HG03135 (cell line): ENCODE measurements around the gene AHCY.
"Not testable (repeated sequence)": the region's sequence is repeated elsewhere in the genome, so short reads cannot be mapped to it uniquely, and the experiment has no call there.

Source experiments
- ATAC-seq: cut with Tn5 transposase; IDR thresholded peaks from one replicate; pipeline ENCODE4 v1.9.1; 2021; ENCODE audit warnings: mild to moderate bottlenecking, moderate library complexity; ENCODE audit not compliant: unreplicated experiment

AHCY gene

GRCh38 chr20:34299556-34300255 is 3.4 kb downstream of the AHCY start:
- no peak for ATAC-seq

DNA sequence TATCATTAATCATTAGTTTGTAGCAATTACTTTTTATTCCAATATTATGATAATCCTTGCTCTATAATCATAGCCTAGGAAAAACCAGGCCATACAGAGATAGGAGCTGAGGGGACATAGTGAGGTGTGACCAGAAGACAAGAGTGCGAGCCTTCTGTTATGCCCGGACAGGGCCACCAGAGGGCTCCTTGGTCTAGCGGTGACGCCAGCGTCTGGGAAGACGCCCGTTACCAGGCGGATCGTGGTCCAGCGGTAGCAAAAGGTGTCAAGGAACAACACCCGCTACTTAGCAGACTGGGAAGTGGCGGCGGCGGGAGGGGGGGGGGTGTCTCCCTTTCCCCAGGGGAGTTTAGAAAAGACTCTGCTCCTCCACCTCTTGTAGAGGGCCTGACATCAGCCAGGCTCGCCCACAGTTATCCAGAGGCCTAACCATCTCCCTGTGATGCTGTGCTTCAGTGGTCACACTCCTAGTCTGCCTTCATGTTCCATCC is 4.8 kb downstream of the AHCY start:
- ATAC-seq = not testable (repeated sequence)

GRCh38 chr20:34296468-34296867 is 6.7 kb downstream of the AHCY start:
- no peak for ATAC-seq

DNA sequence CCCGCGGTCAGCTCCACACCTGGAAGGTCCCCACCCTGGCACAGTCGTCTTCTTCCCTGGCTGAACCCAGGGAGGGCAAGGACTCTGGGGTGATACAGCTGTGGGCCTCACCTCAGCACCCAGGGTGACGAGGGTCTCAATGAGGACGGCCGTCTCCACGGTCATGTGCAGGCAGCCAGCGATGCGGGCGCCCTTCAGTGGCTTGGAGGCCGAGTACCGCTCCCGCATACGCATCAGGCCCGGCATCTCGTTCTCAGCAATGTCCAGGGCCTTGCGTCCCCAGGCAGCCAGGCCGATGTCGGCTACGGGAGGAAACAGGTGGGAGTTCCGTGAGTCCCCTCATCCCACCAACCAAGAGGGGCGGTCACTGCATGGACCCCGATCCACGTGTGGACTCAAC is 7.9 kb downstream of the AHCY start:
- ATAC-seq = no peak

DNA sequence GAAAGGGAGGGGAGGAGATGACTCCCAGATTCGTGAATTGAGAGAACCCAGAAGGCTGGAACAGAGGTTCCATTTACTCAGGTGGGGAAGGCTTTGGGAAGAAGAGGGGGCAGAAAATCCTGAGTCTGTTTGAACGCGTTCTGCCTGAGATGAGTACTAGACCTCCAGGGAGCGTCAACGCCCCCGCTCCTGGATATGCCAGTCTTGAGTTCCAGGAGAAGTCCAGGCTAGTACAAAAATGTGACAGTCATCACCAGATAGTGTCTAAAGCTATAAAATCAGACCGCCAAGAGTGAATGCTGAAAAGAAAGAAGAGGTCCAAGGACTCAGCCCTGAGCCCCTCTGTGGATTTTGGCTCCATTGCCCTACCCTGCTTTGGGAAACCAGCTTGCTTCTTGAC is 8.6 kb downstream of the AHCY start:
- no peak for ATAC-seq

GRCh38 chr20:34293589-34293988 is 9.6 kb downstream of the AHCY start:
- no peak for ATAC-seq

DNA sequence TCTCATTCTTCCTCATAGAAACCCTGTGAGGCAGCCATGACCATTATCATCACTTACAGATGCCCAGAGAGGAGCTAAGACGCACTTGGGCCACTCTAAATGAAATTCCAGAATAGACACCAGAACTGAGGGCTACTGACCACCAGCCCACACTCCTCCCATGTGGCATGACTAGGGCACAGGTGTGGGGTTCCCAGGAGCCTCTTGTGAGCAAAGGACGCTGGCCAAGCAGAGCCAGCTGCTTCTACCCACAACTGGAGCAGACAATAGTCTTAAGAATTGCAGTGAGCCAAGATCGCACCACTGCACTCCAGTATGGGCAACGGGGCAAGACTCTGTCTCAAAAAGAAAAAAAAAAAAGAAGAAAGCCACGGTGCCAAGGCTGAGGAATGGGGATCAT is 10.0 kb downstream of the AHCY start:
- ATAC-seq = no peak

GRCh38 chr20:34292496-34292895 is 10.7 kb downstream of the AHCY start:
- ATAC-seq = no peak

- no peak for ATAC-seq
Observed at GRCh38 chr20:34290471-34290870, 12.7 kb downstream of the AHCY start.

DNA sequence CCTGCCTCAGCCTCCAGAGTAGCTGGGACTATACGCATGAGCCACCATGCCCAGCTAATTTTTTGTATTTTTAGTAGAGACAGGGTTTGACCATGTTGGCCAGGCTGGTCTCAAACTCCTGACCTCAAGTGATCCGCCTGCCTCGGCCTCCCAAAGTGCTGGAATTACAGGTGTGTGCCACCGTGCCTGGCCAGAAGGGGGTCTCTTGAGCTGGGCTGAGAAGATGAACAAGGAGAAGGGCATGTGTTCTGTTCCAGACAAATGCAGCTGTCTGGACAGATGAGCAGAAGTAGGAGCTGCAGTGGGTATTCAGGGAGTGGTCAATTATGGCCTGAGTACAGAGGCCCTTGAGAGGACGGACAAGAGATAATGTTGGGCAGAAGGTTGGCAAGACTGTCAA is 15.7 kb downstream of the AHCY start:
- not testable (repeated sequence) for ATAC-seq

DNA sequence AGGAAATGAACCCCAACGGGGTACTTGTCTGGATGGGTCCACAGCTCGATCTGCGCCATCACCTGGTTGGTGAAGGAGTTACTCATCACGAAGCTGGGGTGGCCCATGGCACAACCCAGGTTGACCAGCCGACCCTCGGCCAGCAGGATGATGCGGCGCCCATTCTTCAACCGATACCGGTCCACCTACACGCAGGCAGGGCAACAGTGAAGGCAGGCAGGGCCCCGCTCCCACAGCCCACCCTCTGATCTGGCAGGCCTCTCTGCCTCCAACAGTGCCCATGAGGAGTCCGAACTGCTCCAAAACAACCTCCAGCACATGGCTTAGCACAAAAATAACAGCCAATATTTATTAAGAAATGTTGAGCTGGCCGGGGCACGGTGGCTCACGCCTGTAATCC is 17.7 kb downstream of the AHCY start:
- no peak for ATAC-seq

GRCh38 chr20:34283844-34284243 is 19.3 kb downstream of the AHCY start:
- ATAC-seq = no peak

- no peak for ATAC-seq
Observed at GRCh38 chr20:34282041-34282440, 21.1 kb downstream of the AHCY start.

DNA sequence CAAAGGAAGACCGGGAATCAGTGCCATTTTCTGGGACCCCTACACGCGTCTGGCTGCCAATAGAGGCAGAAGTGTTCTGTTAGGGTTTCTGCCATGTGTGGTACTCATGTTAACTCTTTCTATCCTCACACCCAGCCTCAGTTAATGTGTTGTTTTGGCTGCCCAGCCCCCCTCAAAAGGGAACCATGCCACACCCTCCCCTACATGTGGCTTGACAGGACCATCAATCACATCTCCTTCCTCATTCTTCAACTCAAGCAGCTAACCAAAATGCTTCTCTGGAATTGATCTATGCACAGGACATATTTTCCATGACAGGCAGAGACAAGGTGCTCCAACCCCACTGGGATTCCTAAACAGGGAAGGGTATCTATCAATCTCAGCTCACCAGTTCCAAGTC is 22.0 kb downstream of the AHCY start:
- ATAC-seq = no peak

DNA sequence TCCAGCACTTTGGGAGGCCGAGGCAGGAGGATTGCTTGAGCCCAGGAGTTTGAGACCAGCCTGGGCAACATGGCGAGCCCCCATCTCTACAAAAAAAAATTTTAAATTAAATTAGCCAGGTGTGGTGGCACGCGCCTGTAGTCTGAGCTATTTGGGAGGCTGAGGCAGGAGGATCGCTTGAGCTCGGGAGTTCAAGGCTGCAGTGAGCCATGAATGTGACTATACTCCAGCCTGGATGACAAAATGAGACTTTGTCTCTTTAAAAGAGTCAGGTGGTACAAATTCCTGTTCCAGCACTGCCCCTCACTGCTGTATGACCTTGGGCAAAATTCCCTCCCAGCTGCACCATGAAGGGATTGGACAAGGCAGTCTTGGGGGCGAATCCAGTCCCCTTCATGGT is 28.5 kb downstream of the AHCY start:
- ATAC-seq = no peak

GRCh38 chr20:34271956-34272355 is 31.2 kb downstream of the AHCY start:
- no peak for ATAC-seq

- no peak for ATAC-seq
Observed at GRCh38 chr20:34269996-34270627, 33.0 kb downstream of the AHCY start.

DNA sequence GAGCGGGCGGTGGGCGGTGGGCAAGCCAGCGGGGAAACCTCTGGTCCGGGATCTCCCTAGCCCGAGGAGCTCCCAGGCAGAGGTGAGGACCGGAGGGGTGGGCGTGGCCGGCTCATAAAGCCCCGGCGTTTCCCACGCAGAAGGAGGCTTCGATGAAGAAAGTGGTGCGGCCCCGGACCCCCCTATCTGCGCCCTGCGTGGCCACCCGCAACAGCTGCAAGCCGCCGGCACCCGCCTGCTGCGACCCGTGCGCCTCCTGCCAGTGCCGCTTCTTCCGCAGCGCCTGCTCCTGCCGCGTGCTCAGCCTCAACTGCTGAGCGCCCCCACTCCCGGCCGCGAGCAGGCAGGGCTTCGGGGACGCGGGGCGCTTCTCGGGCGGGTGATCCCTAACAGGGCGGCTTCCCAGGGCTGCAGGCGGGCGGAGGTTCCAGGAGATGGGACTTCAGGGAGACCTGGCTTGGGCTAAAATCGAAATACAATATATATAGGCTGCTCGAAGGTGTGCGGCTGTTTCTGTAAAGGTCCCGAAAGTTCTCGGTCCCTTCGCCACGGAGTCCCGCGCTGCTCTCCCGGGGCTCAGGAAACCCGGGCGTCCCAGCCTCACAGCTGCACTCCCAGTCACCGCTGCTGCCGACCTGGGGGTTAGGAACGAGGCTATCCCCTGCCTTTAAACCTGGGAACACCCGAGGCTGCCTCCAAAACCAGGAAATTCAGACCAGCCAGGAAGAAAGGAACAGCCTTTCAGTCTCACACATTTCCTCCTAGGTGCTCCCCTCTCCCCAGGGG is 34.1 kb downstream of the AHCY start:
- no peak for ATAC-seq

DNA sequence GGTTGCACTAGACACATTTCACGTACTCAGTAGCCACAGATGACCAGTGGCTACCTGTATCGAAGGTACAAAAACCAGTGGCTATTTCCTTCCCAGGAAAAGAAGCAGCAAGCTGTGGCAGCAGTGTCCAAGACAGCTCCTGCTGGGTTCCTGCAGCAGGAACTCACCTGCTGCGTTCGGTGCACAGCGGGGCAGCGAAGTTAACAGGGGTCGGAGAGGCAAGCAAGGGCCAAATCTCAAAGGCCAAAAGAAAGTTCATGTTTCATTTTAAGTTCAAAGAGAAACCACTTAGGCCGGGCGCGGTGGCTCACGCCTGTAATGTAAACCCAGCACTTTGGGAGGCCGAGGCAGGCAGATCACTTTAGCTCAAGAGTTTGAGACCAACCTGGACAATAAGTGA is 35.0 kb downstream of the AHCY start:
- ATAC-seq = no peak

DNA sequence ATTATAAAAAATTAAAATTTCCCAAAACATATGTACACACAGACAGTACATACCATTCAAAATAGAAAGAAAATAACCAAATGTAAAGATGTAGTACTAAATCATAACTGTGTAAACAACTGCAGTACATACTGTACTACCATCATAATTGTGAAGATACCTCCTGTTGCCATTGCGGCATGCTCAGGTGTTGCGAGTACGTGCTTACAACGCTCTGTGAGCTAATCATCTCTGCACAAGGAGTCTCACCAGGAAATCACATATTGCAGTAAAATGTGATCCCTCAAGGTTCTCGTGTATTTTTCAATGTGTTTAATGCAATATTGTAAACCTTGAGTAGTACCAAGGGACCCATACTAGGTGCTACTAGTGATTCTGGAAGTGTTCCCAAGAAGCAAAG is 39.0 kb downstream of the AHCY start:
- ATAC-seq = no peak

- not testable (repeated sequence) for ATAC-seq
Observed at GRCh38 chr20:34263468-34263867, 39.7 kb downstream of the AHCY start.
